Measurements from ENCODE around the gene MYO1C.
A peak's percentile ranks its signal among the peaks of the same experiment; 100 is the strongest.
"Not testable (repeated sequence)": the region's sequence is repeated elsewhere in the genome, so short reads cannot be mapped to it uniquely, and the experiment has no call there.

The MYO1C gene

DNA sequence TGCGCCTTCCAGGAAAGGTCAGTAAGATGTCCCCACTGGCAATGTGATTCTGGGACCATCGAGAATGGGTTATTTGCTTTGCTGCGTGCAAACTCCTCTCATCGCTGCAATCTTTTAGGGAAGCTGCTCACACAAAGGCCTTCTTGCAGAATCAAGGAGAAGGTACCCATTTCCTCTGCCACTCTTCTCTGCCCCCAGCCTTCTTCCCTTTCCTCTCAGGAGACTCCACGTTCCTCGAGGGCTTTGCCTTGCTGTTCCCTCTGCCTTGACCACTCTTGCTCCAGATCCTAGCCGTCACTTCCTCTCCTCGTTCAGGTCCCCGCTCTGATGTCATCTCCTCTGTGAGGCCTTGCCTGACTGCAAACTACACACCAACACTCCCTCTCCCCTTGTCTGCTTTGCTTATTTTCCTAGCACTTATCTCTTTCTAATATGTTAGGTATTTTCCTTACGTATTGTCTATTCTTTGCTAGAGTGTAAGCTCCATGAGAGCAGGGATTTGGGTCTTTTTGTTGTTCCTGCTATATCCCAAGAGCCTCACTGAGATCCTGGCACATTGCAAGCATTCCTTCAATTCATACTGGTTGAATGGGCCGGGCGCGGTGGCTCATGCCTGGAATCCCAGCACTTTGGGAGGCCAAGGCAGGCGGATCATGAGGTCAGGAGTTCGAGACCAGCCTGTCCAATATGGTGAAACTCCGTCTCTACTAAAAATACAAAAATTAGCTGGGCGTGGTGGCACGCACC lies 31.1 kb downstream of the MYO1C start:
- no peak for DNase-seq

DNA sequence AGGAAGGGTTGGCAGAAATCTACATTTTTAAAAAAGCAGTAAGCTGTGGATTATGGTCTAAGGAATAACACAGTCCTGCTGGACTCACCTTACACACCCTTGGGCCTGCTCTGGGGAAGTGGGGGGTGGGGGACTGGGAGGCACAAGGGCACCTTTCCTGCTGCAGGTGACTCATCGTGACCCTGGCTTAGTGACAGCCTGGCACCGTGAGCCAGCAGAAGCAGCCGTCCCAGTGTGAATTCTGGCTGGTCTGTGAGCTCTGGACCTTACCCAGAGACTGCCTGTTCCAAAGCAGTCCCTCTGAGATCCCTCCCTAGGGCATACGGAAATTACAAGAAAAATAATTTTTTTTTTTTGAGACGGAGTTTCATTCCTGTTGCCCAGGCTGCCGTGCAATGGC lies 32.3 kb downstream of the MYO1C start:
- DNase-seq, result no peak

DNA sequence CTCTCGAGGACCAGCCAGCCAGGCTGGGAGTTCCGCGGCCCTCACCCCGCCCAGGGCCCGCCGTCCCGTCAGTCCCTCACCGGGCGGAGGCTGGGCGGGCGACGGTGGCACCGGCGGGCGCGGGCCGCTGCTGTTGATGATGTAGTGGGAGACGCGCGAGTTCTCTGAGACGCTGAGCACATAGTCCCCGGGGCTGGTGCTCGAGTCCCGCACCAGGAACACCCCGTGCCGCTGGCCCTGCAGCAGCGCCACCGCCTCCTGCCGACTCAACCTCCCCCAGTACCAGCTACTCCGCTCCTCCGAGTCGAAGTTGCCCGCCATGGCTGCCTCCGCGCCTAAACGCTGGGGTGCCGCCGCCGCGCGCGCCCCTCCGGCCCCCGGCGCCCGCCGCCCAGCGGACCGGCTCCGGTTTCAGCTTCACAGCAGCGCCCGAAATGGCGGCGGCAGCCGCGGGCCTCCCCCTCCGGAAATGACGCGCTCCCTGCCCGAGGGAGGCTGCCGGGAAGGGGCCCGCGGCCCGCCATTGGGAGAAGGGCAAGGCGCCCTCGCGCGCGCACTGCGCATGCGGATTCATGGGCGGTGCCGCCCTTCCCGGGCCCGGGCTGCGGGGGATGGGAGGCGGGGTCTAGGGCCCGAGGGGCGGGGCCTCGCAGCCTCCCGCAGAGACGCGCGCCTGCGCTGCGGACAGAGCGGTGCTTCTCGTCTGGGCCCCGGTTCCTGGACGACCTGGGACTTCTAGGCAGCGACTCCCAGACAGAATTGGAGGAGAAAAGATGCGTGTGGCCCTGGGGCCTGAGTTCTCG lies 36.5 kb downstream of the MYO1C start, which contains the start of gene CRK:
CRK (minus strand) TSS at position 436 of the 803 bp plus-strand sequence; CDS start at position 321, 115 bp downstream.
- peak; percentile 98 for DNase-seq

DNA sequence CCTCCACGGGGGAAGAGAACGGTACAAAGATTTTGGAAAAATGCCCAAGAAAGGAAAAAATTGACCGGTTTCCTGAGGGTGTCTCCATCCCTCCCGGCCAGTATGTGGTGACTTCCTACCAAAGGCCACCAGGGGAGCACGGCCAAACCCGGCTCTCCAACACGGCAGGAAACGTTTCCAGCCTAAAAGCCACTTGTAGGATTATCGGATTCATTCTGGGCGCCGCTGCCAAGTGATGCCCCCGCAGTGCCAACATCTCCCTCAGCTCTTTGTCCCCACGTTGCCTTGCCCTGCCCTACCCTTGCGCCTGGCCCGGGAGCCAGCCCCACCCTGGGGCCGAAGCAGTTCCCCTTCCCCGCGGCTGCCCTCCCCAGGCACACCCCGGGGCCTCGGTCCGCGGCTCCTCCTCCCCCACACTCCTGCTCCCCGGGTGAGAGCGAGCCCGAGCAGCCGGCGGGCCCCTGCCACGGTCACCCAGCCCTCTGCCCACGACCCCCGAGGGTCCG lies 37.1 kb downstream of the MYO1C start:
- peak; percentile 25 for DNase-seq

DNA sequence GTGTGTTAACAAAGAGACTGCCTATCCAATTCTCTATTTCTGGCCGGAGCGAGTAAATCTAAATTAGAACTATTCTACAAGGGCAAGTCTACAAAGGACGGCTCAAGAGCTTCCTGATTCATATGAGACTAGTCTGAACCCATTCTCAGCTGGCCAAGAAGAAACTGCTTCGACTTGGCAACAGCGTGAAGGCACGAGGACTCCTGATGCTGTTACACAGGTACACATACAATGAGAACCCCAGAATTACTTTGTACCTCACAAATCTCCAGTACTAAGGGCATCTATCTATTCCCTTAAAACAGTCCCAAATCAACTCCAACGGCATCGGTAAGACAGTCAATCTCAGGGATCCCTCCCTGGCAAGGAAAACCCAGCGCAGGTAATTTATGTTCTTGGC lies 37.9 kb downstream of the MYO1C start:
- DNase-seq, result no peak

DNA sequence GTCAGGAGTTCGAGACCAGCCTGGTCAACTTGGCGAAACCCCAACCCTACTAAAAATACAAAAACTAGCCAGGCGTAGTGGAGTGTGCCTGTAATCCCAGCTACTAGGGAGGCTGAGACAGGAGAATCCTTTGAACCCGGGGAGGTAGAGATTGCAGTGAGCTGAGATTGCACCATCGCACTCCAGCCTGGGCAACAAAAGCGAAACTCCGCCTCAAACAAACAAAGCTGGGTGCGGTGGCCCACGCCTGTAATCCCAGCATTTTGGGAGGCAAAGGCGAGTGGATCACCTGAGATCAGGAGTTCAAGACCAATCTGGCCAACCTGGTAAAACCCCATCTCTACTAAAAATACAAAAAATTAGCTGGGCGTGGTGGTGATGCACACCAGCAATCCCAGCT lies 38.8 kb downstream of the MYO1C start:
- not testable (repeated sequence) for DNase-seq

DNA sequence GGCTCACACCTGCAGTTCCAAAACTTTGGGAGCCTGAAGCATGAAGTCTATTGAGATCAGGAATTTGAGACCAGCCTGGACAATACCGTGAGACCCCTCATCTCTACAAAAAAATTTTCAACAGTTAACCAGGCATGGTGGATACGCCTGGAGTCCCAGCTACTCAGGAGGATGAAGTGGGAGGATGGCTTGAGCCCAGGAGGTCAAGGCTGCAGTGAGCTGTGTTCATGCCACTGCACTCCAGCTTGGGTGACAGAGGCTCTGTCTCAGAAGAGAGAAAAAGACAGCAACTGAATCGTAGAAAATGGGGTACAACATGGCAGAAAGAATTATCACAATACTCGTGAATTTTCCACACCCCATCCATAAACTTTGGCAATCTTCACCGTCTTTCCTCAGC lies 39.6 kb downstream of the MYO1C start:
- DNase-seq, result no peak

DNA sequence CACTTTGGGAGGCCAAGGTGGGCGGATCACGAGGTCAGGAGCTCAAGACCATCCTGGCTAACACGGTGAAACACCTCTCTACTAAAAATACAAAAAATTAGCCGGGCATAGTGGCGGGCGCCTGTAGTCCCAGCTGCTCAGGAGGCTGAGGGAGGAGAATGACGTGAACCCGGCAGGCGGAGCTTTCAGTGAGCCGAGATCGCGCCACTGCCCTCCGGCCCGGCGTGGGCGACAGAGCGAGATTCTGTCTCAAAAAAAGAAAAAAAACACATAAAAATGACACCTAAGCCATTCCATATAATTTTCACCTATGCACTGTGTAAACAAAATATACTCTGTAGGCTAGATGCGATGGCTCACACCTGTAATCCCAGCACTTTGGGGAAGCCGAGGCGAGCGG lies 42.2 kb downstream of the MYO1C start:
- not testable (repeated sequence) for DNase-seq

DNA sequence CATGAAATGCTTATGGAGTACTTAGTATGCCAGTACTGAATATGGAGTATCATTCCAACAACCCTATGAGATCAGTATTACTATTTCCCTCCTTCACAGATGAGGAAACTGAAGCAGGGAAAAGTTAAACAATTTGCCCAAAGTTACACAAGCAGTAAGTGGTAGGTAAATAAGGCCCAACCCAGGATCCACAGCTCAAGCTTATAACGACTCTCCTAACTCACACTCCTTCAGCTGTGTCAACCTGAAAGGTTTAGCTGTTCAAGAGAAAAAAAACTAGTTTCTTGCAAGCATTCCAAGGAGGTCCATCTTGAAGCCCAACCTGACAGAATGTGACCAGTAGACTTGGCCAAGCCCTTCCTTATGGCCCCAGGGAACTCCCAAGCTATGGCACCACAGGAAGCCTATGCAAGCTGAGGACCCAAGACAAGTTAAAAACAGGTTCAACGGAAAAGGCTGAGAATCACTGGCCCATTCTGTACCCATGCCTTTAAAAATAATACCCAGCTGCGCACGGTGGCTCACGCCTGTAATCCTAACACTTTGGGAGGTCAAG lies 43.0 kb downstream of the MYO1C start:
- no peak for DNase-seq

DNA sequence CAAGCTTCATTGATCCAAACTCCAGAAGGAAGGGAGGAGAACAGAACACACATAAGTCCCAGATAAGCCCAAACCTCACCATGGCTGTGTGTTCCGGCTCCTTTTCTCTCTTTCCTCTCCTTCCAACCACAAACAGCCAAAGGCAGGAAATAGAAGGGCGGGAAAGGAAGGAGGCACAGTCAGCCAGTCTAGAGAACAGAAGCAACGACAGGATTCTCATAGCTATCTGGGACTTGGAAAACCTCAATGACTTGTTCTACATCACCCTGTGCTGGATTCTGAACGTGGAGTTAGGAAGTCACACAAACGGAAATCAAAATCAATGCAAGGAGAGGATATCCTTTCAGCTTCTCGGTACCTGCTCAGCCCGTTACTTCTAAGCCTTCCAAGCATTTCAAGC lies 45.4 kb downstream of the MYO1C start:
- no peak for DNase-seq

DNA sequence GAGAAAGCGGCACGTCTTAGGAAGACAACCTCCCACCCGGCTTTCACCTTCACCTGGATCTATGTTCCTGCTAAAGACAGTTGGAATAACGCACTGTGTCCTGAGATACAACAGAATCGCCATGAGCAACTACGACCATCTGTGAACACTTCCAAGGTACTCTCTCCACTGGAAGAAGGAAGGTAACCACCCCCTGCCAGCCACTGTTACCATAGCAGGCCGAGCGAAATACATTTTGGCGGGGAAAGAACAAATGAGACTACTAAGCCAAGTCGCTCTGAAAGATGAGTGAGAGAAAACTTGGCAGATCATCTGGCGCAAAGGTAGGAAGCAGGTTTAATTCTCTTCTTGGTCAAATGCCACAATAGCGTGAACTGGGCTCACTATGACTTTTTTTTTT lies 46.3 kb downstream of the MYO1C start:
- no peak for DNase-seq

DNA sequence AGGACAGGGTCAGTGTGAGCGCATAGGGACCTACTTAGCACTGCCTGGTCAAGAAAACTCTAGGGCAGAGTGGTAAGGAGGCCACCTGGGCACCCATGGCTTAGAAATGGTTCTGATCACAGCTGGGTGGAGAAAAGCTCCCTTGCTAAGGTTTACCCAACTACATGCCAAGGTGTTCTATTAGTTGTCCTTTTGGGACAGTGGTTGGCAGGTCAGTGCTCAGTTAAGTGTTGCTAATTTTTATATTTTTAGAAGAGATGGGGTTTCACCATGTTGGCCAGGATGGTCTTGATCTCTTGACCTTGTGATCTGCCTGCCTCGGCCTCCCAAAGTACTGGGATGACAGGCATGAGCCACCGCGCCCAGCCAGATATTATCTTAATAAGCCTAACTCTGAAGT lies 46.8 kb downstream of the MYO1C start:
- DNase-seq, result not testable (repeated sequence)

DNA sequence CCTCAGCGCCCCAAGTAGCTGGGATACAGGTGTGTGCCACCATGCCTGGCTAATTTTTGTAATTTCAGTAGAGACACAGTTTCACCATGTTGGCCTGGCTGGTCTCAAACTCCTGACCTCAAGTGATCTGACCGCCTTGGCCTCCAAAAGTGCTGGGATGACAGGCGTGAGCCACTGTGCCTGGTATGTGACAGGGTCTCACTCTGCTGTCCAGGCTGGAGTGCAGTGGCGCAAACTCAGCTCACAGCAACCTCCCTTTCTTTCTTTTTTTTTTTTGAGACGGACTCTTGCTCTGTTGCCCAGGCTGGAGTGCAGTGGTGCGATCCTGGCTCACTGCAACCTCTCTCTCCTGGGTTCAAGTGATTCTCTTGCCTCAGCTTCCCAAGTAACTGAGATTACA lies 49.8 kb downstream of the MYO1C start:
- DNase-seq, result not testable (repeated sequence)

DNA sequence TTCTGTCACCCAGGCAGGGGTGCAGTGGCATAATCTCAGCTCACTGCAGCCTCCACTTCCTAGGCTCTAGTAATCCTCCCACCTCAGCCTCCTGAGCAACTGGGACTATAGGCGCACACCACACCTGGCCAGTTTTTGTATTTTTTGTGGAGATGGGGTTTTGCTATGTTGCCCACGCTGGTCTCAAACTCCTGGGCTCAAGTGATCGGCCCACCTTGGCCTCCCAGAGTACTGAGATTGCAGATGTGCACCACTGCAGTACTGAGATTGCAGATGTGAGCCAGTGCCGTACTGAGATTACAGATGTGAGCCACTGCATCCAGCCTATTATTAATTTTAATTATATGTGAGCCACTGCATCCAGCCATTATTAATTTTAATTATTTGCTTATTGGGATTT lies 50.3 kb downstream of the MYO1C start:
- no peak for DNase-seq

DNA sequence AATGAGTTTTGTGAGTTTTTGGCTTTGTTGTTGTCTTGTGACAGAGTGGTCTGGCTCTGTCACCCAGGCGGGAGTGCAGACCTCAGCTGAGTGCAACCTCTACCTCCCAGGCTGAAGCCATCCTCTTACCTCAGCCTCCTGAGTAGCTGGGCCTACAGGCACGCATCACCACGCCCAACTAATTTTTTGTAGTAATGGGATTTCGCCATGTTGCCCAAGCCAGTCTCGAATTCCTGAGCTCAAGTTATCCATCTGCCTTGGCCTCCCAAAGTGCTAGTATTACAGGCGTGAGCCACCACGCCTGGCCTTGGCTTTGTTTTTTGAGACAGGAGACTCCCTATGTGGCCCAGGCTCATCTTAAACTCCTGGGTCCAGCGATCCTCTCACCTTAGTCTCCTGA lies 51.6 kb downstream of the MYO1C start:
- DNase-seq, result no peak

DNA sequence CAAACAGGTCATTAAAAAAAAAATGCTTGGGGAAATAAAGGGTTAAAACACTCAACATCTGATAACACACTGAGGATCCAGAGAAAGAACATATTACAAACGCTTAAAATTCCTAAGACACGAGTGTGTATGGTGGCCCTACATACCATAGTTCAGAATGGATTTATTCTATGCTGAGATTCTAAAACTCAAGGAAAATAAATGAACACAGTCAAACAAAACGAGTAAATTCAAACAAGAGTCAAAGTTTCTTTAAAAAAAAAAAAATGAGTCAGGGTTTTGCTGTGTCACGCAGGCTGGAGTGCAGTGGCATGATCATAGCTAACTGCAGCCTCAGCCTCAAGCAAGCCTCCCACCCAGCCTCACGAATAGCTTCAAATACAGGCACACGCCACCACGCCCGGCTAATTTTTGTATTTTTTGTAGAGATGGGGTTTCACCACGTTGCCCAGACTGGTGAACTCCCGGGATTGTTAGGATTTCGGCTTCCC lies 53.8 kb downstream of the MYO1C start:
- DNase-seq, result no peak

DNA sequence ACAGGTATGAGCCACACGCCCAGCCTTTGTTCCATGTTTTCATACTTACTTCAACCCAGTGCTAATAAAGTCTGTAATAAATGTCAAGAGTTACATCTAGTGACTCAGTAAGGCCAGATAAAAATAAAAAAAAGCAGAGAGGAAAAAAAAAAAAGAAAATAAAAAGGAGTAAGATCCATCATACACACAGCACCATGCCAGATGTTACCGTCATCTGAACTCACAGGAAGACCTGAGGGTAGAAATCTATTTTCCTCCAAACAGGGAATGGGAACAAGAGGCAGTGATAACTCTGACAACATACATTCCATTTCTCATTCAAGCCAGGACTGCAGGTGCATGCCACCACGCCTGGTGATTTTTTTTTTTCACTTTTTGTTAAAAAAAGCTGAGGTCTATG lies 57.2 kb downstream of the MYO1C start:
- DNase-seq, result no peak

DNA sequence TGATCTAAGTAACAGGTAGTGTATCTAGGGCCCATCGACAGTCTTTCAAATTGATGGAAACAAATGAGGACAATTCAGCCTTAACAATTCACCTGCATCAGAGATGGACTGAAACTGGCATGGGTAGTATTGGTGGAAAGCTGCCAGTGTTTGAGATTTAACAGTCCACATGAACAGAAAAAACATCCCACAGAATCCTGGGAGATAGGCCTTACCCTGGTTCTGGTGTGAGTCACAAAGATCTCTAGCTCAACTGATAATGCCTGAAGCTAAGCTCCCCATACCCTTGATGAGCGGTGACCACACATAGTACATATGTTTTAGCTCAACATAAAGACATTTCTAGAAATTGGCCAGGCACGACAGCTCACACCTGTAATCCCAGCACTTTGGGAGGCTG lies 58.3 kb downstream of the MYO1C start:
- no peak for DNase-seq

DNA sequence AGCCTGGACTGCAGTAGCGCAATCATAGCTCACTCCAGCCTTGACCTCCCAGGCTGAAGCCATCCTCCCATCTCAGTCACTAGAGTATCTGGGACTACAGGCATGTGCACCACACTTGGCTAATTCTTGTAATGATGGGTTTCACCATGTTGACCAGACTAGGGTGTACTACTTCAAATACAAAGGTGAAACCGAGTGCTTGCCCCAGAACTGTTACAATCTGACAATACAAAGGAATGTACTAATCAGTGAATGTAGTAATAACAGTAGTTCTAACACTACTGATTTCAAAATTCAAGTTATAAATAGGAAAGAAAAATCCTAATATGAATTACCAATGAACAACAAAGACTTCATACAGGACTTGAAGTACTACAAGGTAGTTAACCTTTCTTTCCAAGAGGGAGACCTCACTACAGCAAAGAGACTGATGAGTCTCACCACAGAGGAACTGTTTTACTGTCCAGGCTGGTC lies 60.8 kb downstream of the MYO1C start:
- DNase-seq, result no peak

DNA sequence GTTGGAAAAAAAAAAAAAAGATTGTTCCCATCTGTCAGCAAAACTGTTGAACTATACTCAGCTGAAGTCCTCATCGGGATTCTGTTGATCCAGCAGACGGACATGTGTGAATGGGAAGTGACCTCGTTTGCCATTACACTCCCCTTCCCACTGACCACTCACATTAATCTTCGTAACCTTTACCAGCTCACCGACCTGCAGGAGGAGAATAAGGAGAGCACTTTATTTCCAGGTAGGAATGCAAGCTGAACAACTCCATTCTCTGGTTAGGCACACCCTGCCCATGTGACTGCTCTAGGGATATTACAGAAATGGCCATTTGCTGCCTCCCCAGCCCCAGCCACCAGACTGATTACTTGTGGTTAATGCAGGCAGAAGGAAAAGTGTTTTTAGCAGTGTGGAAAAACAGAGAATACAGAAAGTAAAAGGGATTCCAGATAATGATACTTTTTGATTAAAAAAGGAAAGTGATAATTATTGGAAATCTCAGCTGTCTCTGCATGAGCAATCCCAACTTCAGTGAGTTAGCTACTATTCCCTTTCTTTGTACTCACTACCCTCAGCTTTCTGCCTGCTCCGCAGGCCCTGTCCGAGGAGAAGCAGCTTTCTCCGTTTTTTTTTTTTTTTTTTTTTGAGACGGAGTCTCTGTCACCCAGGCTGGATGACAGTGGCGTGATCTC lies 68.9 kb downstream of the MYO1C start:
- DNase-seq, result no peak

DNA sequence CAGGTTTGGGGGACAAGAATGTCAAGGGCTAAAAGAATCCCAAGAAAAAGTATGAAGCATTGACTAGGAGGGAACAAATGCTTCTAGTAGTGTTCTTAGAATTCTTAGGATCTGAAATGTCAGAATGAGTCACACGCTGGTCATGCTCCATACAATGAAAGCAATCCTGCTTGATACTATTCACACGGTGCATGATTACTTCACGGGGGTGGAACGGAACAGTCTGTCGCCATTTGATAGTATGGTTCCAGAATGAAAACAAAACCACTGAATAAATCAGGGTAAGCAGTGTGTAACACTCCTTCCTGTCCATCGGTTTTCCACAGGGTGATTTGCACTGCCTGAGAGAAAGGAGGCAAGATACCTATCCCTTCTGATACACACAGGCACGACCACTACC lies 69.6 kb downstream of the MYO1C start:
- no peak for DNase-seq

DNA sequence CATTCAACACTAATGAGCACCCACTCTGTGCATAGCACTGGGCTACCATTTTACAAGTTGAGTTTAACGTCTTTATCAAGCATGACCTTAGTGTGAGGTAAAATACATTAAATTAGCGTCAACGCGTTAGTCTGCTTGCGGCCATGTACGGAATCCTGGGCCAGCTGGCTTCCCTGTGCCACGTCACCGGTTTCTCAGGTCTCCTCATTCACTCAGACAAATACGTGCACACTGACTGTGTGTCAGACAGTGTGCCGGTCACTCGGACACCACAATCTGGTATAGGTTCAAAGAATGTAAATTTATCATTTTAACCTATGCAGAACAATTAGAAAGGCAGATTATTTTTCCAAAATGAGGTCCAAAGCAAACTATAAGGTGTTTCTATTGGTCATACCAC lies 71.0 kb downstream of the MYO1C start:
- DNase-seq, result no peak

DNA sequence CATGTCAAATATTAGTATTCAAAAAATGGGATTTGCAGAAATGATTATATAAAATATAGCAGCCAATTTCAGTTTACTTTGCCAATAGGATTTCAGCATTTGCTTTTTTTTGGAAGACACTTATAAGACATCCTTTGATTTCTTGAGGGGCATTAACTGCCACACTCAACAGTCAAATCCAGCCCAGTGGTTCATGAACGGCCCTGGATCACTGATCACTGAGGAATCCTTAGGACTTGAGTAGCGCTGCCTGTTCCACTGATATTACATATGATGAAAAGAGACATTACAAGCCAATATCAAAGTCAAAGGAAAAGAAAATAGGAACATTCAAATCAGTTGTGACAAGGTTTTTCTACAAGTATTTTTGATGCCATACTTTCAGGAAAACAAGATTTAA lies 71.5 kb downstream of the MYO1C start:
- no peak for DNase-seq

All from activated naive CD4-positive, alpha-beta T cell treated with anti-CD3 and anti-CD28 coated beads, Interleukin-2, amount 50 U/mL, for 16 hours (primary cell).